ENCODE results near the gene LIPK. TPM values are rescaled to one million over a fixed set of nuclear protein-coding genes. Genes with fewer than 3 reads are reported as not detected.

The LIPK gene
- total RNA-seq, 2 donors from 2014 or later, result not detected

Other genes with a start within 250 kb of the LIPK start
- gene RNLS, start 122.9 kb upstream of the LIPK start, total RNA-seq, result 1 to 10 TPM; 2.4 to 2.9 TPM
- gene LIPJ, start 119.5 kb upstream of the LIPK start, total RNA-seq, result not detected
- gene LIPF, start 41.8 kb upstream of the LIPK start, total RNA-seq, result not detected
- not detected for gene LIPN, start 53.8 kb downstream of the LIPK start, total RNA-seq
- gene LIPM, start 96.5 kb downstream of the LIPK start, total RNA-seq, result not detected
- under 1 TPM; 0.29 to 0.73 TPM for gene ANKRD22, start 145.6 kb downstream of the LIPK start, total RNA-seq
- 10 to 100 TPM; 21.0 to 37.6 TPM for gene STAMBPL1, start 174.0 kb downstream of the LIPK start, total RNA-seq
- gene ACTA2, start 246.5 kb downstream of the LIPK start, total RNA-seq, result 10 to 100 TPM in 1 of 2 donors, 1 to 10 TPM in 1; 8.4 to 19.7 TPM

Measured in natural killer cell treated with Interleukin-12 subunit alpha and Interleukin-12 subunit beta and Interleukin-15 and Interleukin-18, amount 100 ng/mL, for 72 hours (primary cell).